Amniotic epithelial cell (primary cell): ENCODE measurements around the gene PIP4K2C.
A peak's percentile ranks its signal among the peaks of the same experiment; 100 is the strongest.
"Not testable (repeated sequence)": the region's sequence is repeated elsewhere in the genome, so short reads cannot be mapped to it uniquely, and the experiment has no call there.

ENCODE experiments used
- DNase-seq: peaks from one replicate; pipeline ENCODE4 v3.0.0-alpha.2; 2010; ENCODE audit warnings: low read depth

The PIP4K2C gene

DNA sequence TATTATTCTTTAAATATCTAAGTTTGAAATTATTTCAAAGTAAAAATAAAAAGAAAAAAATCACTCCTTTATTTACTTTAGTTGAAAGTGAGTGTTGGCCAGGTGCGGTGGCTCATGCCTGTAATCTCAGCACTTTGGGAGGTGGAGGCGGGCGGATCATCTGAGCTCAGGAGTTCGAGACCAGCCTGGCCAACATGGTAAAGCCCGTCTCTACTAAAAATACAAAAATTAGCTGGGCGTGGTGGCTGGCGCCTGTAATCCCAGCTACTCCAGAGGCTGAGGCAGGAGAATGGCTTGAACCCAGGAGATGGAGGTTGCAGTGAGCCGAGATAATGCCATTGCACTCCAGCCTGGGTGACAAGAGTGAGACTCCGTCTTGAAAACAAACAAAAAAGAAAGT, 45.7 kb downstream of the PIP4K2C start:
- DNase-seq: not testable (repeated sequence)

DNA sequence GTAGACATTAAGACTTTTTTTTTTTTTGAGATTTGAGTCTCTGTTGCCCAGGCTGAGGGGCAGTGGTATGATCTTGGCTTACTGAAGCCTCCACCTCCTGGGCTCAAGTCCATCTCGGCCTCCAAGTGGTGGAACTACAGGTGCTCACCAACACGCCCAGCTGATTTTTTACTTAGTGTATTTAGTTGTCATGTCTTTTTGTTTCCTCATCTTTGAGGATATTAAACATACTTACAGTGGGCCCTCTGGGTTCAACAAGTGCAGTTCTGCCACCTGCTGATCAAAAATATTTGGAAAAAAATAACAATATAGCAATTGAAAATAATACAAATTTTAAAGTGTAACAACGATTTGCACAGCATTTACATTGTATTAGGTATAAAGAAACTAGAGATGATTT, 46.4 kb downstream of the PIP4K2C start:
- DNase-seq: no peak

DNA sequence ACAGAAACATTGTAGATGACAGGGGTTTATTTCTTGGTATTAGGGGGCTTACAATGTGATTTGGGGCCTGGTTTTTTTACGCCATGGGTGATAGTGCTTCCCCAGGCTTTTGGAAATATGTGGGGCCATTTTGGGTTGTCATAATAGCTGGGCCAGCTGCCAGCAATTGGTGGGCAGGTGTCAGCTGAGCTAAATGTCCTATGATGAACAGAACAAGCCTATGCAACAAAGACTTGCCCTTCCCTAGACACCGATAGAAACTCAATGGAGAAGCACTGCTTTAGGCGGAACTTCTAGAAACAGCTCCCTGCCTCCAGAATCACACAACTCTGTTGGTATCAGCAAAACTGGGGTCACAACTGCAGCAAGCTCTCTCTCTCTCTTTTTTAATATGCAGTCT, 47.1 kb downstream of the PIP4K2C start:
- no peak for DNase-seq

DNA sequence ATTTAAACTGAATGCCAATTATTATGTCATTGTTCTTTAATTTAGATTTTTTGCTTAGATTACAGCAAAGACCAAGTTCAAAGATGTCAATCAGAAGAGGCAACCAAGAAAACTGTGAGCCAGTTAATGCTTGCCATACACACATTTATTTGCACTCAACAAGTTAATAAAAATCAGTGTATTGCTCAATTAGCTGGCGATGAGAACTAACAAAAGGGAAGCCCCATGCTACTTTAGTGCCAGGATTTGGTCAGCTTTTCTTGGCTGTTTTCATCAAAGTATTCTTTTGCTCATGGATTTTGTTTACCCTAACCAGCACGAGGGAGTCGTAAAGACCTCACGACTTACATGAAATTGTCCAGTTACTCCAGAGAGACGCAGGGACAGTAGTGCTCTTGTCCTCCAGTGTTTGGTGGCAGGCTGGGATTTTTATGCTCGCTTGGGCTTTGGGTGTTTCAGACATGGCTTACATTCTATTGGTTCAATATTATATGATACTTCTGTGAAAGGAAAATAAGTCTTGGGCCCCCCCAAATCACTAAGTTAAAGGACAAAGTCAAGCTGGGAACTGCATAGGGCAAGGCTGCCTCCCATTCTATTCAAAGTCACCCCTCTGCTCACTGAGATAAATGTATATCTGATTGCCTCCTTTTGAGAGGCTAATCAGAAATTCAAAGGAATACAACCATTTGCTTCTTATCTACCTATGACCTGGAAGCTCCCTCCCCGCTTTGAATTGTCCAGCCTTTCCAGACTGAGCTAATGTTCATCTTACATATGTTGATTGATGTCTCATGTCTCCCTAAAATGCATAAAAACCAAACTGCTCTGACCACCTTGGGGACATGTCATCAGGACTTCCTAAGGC, 49.4 kb downstream of the PIP4K2C start:
- no peak for DNase-seq

DNA sequence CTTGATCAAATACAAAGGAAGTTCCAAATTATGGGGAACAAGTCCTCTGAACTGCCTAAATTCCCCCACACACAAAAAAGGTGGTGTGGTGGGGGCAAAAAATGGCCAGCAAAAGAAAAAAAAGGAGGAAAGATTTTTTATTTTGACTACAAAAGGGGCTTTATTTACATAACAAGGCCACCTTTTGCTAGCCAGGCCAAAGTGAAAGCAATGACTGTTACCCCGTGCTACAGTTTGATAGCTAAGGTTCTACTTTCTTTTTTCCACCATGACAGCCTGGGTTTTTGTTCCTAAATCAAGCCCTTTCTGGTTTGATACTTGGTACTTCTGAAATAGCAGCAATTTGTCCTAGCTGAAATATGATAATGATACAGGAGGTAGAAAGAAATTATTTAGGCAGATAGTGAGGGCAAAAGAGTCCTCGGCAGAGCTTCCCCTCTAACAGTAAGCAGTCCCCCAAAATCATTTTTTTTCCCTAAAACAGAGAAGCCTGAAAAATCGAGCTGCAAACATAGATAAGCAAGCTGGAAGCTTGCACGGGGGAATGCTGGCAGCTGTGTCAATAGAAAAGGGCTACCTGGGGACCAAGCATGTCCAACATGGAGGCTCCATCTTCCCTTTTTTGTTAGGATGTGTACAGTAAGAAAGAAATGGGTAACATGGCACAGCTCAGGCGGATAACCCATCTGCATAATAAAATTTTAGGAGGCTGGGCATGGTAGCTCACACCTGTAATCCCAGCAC, 50.9 kb downstream of the PIP4K2C start:
- DNase-seq: no peak

DNA sequence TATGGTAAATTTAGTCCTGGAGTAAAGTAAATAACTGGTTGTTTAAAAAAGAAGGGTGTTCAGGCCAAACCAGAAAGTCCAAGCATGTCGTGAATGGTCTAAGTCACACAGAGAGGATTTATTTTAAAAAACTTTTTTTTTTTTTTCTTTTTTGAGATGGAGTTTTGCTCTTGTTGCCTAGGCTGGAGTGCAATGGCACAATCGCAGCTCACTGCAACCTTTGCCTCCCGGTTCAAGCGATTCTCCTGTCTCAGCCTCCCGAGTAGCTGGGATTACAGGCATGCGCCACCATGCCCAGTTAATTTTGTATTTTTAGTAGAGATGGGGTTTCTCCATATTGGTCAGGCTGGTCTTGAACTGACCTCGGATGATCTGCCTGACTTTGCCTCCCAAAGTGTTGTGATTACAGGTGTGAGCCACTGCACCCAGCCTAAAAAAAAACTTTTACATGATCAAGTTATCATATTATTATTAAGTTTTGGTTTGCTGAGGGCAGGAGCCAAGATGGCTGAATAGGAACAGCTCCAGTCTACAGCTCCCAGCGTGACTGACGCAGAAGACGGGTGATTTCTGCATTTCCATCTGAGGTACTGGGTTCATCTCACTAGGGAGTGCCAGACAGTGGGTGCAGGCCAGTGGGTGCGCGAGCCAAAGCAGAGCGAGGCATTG, 55.1 kb downstream of the PIP4K2C start:
- peak; percentile 32 for DNase-seq

DNA sequence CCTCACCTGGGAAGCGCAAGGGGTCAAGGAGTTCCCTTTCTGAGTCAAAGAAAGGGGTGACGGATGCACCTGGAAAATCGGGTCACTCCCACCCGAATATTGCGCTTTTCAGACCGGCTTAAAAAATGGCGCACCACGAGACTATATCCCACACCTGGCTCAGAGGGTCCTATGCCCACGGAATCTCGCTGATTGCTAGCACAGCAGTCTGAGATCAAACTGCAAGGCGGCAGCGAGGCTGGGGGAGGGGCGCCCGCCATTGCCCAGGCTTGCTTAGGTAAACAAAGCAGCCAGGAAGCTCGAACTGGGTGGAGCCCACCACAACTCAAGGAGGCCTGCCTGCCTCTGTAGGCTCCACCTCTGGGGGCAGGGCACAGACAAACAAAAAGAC, 55.7 kb downstream of the PIP4K2C start:
- not testable (repeated sequence) for DNase-seq
